GM21390 (cell line): ENCODE measurements around the gene LPCAT3.

Source experiments
- ATAC-seq: cut with Tn5 transposase; IDR thresholded peaks from one replicate; pipeline ENCODE4 v1.9.1; 2021; ENCODE audit not compliant: unreplicated experiment

The LPCAT3 gene

GRCh38 chr12:6941267-6941666, 77.0 kb downstream of the LPCAT3 start:
- no peak for ATAC-seq

- no peak for ATAC-seq
Measured at GRCh38 chr12:6939191-6939540, 79.1 kb downstream of the LPCAT3 start.

- no peak for ATAC-seq
Measured at GRCh38 chr12:6938353-6939190, 79.7 kb downstream of the LPCAT3 start.

GRCh38 chr12:6937481-6938352, 80.6 kb downstream of the LPCAT3 start:
- peak; percentile 88 for ATAC-seq

- no peak for ATAC-seq
Measured at GRCh38 chr12:6936636-6937480, 81.4 kb downstream of the LPCAT3 start.

- no peak for ATAC-seq
Measured at GRCh38 chr12:6936194-6936635, 82.1 kb downstream of the LPCAT3 start.

DNA sequence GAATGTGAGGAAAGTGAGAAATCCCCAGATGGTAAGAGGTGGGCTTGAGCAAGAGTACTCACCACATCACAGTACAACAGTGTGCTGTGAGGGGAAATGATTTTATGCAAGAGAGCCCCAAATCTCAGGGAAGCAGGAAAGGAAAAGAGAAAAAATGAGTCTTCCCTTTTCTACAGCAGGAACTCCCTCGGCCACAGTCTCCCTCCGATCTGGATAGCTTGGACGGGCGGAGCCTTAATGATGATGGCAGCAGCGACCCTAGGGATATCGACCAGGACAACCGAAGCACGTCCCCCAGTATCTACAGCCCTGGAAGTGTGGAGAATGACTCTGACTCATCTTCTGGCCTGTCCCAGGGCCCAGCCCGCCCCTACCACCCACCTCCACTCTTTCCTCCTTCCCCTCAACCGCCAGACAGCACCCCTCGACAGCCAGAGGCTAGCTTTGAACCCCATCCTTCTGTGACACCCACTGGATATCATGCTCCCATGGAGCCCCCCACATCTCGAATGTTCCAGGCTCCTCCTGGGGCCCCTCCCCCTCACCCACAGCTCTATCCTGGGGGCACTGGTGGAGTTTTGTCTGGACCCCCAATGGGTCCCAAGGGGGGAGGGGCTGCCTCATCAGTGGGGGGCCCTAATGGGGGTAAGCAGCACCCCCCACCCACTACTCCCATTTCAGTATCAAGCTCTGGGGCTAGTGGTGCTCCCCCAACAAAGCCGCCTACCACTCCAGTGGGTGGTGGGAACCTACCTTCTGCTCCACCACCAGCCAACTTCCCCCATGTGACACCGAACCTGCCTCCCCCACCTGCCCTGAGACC, 82.7 kb downstream of the LPCAT3 start:
- ATAC-seq, result no peak

DNA sequence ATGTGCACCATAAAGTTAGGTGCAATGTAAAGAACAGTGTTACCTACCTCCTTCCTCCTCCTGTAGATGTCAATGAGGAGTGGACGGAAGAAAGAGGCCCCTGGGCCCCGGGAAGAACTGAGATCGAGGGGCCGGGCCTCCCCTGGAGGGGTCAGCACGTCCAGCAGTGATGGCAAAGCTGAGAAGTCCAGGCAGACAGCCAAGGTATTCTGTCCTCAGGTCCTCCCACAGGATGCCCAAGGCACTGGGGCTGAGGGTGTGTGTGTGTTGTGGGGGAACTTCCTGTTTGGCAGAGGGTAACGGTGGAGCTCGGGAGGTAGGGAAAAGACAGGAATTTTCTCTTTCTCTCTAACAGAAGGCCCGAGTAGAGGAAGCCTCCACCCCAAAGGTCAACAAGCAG, 84.2 kb downstream of the LPCAT3 start:
- ATAC-seq, result no peak

GRCh38 chr12:6932766-6933165, 85.5 kb downstream of the LPCAT3 start:
- ATAC-seq, result no peak

DNA sequence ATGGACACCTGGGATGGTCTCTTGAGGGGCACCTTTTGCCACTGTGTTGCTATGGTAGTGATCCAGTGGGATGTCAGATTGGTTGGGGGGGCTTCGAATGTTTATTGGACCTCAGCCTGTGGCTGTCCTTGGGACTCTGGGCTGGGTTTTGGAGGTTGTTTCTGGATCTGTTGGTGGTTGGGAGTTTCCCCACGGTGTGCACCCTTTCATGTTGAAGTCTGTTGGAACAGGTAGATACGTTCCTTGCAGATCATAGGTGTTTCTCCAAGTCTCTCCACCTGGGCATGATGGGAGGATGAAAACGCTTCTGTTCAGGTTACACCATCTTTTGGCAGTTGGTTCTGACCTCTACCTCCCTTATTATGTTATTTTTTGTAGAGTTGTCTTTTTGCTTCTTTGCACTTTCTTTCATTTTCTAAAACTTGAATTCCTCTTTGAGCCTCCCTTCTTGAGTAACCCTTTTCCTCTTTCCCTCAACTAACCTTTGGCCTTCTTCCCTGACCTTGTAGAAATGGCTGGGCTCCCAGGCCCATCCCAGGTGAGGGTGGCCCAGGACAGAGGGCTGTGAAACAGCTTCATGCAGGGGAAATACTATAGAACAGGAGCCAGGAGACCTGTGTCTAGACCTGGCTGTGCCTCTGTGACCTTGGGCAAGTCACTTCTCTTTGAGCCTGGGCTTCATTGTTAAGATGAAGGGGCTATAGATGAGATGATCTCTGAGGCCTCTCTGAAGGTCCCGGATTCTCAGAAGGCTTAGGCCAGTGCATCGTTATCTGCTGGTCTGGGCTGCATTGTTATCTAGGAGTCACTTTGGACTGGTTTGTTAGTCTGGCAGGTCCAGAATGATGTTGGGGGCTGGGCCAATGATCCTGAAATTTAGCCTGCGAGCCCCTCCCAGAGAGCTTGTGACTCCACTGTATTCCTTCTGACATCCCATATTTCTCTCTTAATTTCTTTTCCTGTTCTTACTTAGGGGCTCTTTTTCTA, 88.5 kb downstream of the LPCAT3 start:
- no peak for ATAC-seq

DNA sequence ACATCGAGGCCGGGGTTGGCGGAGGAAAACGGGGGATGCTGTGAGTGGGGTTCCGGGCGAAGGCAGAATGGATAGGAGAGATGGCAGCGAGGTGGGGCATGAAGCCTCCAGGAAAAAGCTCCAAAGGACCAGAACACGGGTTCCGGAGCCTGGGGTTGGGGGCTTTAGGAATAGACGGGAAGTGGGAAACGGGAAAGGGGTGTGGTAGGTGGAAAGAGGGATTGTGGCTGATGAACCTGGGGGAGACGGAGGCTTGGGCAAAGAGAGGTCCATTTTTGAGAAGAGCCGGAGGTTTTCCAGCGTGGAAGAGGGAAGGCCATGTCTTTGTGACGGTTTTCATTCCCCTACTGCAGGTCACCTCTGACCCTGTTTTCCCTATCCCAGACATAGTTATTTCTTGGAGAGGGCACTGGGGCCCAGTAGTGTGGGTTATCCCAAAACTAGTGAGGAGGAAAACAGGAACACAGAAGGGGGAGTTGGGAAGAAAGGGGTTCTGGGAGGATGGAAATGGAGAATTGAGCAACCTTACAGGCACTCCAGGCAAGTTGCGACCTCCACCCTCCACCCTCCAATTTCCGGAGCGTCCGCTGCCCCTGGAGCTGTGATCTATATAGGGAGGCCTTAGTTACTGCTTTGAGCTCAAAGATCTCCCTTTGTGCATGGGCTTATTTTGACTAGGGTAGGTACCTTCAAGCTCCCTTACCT, 89.4 kb downstream of the LPCAT3 start:
- ATAC-seq, result no peak

DNA sequence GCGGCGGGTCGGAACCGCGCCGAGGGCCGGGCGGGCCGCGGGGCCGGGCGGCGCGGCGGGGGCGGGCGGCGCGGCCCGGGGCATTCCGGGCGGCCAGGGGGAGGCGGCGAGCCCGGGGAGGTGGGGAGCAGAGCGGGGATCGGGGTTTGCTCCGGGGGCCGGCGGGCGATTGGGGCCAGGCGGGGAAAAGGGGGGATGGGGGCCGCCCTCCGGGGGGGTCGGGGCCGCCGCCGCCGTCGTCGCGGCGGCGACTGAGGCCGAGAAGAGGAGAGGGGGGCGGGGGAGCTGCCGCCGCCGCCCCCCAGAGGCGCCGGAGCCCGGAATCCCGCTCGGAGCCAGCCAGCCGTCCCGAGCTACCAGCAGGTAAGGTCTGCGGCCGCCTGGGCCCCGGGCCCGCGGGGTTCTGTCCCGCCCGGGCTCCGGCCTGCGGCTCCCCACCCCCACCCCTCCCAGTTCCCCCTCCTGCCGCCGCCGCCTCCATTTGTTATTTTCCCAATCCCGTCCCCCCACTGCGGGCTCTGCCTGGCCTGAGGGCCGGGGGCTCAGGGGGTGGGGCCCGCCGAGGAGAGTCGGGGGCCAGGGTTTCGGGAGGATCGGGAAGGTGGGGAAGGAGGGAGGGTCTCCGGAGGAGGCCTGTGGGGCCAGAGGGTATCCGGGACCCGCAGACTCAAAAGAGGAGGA, 90.1 kb downstream of the LPCAT3 start:
- ATAC-seq, result no peak

- ATAC-seq, result no peak
Measured at GRCh38 chr12:6927379-6928021, 90.8 kb downstream of the LPCAT3 start, which contains the start of gene ATN1. Gene ATN1, plus strand, starts transcription at chr12:6927959. Its CDS starts 6,043 bp downstream, at chr12:6934002.
